ENCODE results near the gene CPNE8. TPM values are rescaled to one million over a fixed set of nuclear protein-coding genes. Genes with fewer than 3 reads are reported as not detected.

Gene CPNE8
- total RNA-seq, 2 donors from 2014 or later = 8.7 to 18.0 TPM

DNA sequence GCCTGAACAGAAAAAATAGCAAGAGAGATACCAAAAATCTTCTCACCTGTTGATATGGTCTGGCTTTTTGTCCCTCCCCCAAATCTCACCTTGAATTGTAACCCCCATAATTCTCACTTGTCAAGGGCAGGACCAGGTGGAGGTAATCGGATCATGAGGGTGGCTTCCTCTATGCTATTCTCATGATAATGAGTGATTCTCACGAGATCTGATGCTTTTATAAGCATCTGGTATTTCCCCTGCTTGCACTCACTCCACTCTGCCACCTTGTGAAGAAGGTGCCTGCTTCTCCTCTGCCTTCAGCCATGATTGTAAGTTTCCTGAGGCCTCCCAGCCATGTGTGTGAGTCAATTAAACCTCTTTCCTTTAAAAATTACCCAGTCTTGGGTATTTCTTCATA, 291.2 kb downstream of the CPNE8 start:
- H3K4me3 Mint-ChIP-seq = no peak overlapping the region
- Histone ChIP-seq H3K4me1 (ENCODE audit: control insufficient read depth, insufficient read depth, low read length) (no peaks in the 10 kb centered on the region), H3K27ac (ENCODE audit: low read depth, low read length) (no peak overlapping the region), H3K36me3 (ENCODE audit: control insufficient read depth, insufficient read depth, low read length) (no peaks in the 10 kb centered on the region), H3K9me3 (ENCODE audit: control insufficient read depth, low read length) (no peaks in the 10 kb centered on the region), H3K9ac (ENCODE audit: extremely low read depth, low read length, poor library complexity, severe bottlenecking) (no peak overlapping the region), H3K4me3 (ENCODE audit: low read length) (no peak overlapping the region), H3K27me3 (ENCODE audit: control insufficient read depth, insufficient read depth, low read length, poor library complexity, severe bottlenecking) (no peaks in the 10 kb centered on the region)
- peak; percentile 55 for DNase-seq
- H3K4me1 Mint-ChIP-seq = peaks cover 12% of the 10 kb centered on the region
- TF ChIP-seq CTCF (conservative IDR thresholded peaks at IDR 0.05) = no peak
- no peaks in the 10 kb centered on the region for H3K36me3 Mint-ChIP-seq (ENCODE audit: low read depth)
- no peak overlapping the region for H3K27ac Mint-ChIP-seq
- H3K27me3 Mint-ChIP-seq (ENCODE audit: insufficient read depth) = no peaks in the 10 kb centered on the region
- 55 to 70% methylated on average over 2 of the region's 2 CpGs for WGBS, 2 experiments (ENCODE audit: insufficient coverage in 1 of 2, insufficient read length in 1 of 2)
- H3K9me3 Mint-ChIP-seq = no peaks in the 10 kb centered on the region

DNA sequence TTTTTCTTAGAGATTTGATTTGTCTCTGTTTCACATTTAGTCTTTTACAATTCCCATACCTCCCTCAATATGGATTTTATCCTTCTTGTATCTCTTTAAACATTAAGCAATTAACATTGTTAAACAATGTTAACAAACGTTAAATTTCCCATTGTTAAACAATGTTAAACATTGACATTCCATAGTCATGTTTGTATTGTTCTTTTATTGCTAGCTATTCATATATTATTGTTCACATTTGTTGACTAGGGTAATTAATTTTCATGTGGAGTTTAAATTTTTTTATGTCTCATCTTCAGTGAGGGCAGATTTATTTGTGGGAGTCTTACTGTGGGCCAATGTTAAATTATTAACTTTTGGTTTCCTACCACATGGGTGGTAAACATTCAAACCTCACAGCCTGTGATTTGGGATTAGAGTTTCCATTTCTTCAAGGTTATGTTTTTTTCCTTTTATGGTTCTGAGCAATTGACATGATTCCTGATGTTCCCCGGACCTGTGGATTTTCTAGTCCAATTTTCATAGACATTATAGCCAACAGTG, 294.5 kb downstream of the CPNE8 start:
- DNase-seq = no peak
- H3K27me3 ChIP-seq (ENCODE audit: control insufficient read depth, insufficient read depth, low read length, poor library complexity, severe bottlenecking) = no peaks in the 10 kb centered on the region
- no peak overlapping the region for H3K27ac ChIP-seq (ENCODE audit: low read depth, low read length)
- Mint-ChIP-seq H3K4me3 (no peak overlapping the region), H3K9me3 (peaks cover 1% of the 10 kb centered on the region), H3K4me1 (peaks cover 12% of the 10 kb centered on the region), H3K27ac (no peak overlapping the region), H3K27me3 (ENCODE audit: insufficient read depth) (no peaks in the 10 kb centered on the region), H3K36me3 (ENCODE audit: low read depth) (no peaks in the 10 kb centered on the region)
- TF ChIP-seq CTCF (conservative IDR thresholded peaks at IDR 0.05) = no peak
- no peak overlapping the region for H3K4me3 ChIP-seq (ENCODE audit: low read length)
- H3K9me3 ChIP-seq (ENCODE audit: control insufficient read depth, low read length) = no peaks in the 10 kb centered on the region
- H3K9ac ChIP-seq (ENCODE audit: extremely low read depth, low read length, poor library complexity, severe bottlenecking) = no peak overlapping the region
- H3K36me3 ChIP-seq (ENCODE audit: control insufficient read depth, insufficient read depth, low read length) = no peaks in the 10 kb centered on the region
- no peaks in the 10 kb centered on the region for H3K4me1 ChIP-seq (ENCODE audit: control insufficient read depth, insufficient read depth, low read length)
- WGBS, 2 experiments (ENCODE audit: insufficient coverage in 1 of 2, insufficient read length in 1 of 2) = 84 to 100% methylated on average over 1 to 2 of the region's 2 CpGs

- no peak for TF ChIP-seq CTCF (conservative IDR thresholded peaks at IDR 0.05)
- no peaks in the 10 kb centered on the region for H3K27me3 Mint-ChIP-seq (ENCODE audit: insufficient read depth)
Observed at GRCh38 chr12:38607295-38607694, 298.1 kb downstream of the CPNE8 start.

More at GRCh38 chr12:38607295-38607694, 298.1 kb downstream of the CPNE8 start:
- Mint-ChIP-seq H3K4me1 (peaks cover 8% of the 10 kb centered on the region), H3K36me3 (ENCODE audit: low read depth) (no peaks in the 10 kb centered on the region), H3K27ac (no peak overlapping the region), H3K4me3 (no peak overlapping the region), H3K9me3 (peaks cover 1% of the 10 kb centered on the region)
- 71 to 100% methylated on average over 1 of the region's 1 CpG for WGBS, 2 experiments (ENCODE audit: insufficient coverage in 1 of 2, insufficient read length in 1 of 2)
- Histone ChIP-seq H3K4me1 (ENCODE audit: control insufficient read depth, insufficient read depth, low read length) (no peaks in the 10 kb centered on the region), H3K27ac (ENCODE audit: low read depth, low read length) (no peak overlapping the region), H3K36me3 (ENCODE audit: control insufficient read depth, insufficient read depth, low read length) (no peaks in the 10 kb centered on the region), H3K9me3 (ENCODE audit: control insufficient read depth, low read length) (no peaks in the 10 kb centered on the region), H3K4me3 (ENCODE audit: low read length) (no peak overlapping the region), H3K9ac (ENCODE audit: extremely low read depth, low read length, poor library complexity, severe bottlenecking) (no peak overlapping the region), H3K27me3 (ENCODE audit: control insufficient read depth, insufficient read depth, low read length, poor library complexity, severe bottlenecking) (no peaks in the 10 kb centered on the region)
- no peak for DNase-seq
